ENCODE results near the gene IL36B.
A peak's percentile ranks its signal among the peaks of the same experiment; 100 is the strongest.

Gene IL36B

DNA sequence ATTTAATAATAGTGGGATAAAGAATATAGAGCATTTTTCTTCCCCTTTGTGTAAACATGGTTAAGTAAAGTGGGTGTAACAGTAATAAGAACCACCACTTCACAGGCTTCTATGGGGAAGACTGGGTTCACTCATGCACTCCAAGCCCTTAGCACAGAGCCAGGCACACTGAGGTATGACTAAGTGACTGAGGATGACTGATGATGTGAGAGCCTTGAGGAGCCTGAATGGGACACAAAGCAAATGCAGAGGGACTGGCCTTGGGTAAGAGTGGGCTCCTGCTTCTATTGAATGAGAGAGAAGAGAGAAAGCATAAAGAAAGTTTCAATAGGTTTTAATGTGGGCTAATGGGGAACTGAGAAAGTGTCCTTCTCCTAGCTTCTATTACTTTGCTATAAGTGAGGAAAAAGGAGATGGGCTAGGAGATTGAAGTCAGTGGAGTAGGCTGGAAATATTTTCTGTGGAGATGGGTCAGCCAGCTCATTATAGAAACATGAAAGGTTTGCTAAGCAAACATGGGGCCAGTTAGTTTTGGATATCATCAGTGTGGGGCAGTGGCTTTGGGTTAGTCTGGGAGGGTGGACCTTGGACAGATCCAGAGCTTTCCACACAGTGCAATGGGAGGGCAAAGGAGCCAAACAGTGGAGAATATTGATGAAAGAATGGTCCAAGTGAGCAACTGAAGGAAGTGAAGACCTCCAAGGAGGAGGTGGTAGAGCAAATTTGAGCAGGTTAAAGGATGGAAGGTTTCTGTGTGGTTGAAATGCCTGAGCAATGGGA is 35.7 kb upstream of the IL36B start:
- no peak for TF ChIP-seq ZFP3 (CRISPR knock-in tag; IDR thresholded peaks at IDR 0.05)
- TF ChIP-seq CSDC2 (CRISPR knock-in tag; IDR thresholded peaks at IDR 0.05): no peak
- TF ChIP-seq, protein P1, sequence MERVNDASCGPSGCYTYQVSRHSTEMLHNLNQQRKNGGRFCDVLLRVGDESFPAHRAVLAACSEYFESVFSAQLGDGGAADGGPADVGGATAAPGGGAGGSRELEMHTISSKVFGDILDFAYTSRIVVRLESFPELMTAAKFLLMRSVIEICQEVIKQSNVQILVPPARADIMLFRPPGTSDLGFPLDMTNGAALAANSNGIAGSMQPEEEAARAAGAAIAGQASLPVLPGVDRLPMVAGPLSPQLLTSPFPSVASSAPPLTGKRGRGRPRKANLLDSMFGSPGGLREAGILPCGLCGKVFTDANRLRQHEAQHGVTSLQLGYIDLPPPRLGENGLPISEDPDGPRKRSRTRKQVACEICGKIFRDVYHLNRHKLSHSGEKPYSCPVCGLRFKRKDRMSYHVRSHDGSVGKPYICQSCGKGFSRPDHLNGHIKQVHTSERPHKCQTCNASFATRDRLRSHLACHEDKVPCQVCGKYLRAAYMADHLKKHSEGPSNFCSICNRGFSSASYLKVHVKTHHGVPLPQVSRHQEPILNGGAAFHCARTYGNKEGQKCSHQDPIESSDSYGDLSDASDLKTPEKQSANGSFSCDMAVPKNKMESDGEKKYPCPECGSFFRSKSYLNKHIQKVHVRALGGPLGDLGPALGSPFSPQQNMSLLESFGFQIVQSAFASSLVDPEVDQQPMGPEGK (CRISPR knock-in tag; IDR thresholded peaks at IDR 0.05; ENCODE audit: borderline replicate concordance): no peak
- TF ChIP-seq, protein P2, sequence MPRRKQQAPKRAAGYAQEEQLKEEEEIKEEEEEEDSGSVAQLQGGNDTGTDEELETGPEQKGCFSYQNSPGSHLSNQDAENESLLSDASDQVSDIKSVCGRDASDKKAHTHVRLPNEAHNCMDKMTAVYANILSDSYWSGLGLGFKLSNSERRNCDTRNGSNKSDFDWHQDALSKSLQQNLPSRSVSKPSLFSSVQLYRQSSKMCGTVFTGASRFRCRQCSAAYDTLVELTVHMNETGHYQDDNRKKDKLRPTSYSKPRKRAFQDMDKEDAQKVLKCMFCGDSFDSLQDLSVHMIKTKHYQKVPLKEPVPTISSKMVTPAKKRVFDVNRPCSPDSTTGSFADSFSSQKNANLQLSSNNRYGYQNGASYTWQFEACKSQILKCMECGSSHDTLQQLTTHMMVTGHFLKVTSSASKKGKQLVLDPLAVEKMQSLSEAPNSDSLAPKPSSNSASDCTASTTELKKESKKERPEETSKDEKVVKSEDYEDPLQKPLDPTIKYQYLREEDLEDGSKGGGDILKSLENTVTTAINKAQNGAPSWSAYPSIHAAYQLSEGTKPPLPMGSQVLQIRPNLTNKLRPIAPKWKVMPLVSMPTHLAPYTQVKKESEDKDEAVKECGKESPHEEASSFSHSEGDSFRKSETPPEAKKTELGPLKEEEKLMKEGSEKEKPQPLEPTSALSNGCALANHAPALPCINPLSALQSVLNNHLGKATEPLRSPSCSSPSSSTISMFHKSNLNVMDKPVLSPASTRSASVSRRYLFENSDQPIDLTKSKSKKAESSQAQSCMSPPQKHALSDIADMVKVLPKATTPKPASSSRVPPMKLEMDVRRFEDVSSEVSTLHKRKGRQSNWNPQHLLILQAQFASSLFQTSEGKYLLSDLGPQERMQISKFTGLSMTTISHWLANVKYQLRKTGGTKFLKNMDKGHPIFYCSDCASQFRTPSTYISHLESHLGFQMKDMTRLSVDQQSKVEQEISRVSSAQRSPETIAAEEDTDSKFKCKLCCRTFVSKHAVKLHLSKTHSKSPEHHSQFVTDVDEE (CRISPR knock-in tag; IDR thresholded peaks at IDR 0.05): no peak
- no peak for TF ChIP-seq SNAI2 (CRISPR knock-in tag; IDR thresholded peaks at IDR 0.05)
- no peak for TF ChIP-seq TOX (CRISPR knock-in tag; IDR thresholded peaks at IDR 0.05; ENCODE audit: borderline replicate concordance)
- TF ChIP-seq RARB (CRISPR knock-in tag; IDR thresholded peaks at IDR 0.05): no peak
- ATAC-seq: no peak

DNA sequence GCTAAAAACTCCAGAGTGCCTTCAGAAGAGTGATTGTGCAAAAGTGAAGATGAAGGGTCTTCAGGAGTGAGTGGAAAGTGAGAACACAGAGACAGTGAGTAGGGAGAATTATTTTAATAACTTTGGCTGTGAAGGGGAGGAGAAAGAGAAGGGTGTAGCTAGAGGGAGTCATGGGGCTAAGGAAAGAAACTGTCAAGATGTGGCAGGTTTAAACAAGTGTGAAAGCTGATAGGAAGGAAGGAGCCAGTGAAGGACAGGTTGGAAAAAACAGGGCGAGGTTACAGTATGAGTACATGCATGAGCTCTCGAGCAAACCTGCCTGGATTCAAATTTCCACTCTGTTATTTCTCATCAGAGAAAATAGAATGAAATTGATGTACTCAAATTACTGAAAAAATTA is 32.9 kb upstream of the IL36B start:
- ATAC-seq: no peak
- TF ChIP-seq, protein P1 (CRISPR knock-in tag; IDR thresholded peaks at IDR 0.05; ENCODE audit: borderline replicate concordance): no peak
- TF ChIP-seq ZC3H10 (CRISPR knock-in tag; IDR thresholded peaks at IDR 0.05) (no peak), TOX (CRISPR knock-in tag; IDR thresholded peaks at IDR 0.05; ENCODE audit: borderline replicate concordance) (no peak), TCF4 (CRISPR knock-in tag; IDR thresholded peaks at IDR 0.05; ENCODE audit: borderline replicate concordance) (no peak), PPARA (CRISPR knock-in tag; IDR thresholded peaks at IDR 0.05; ENCODE audit: borderline replicate concordance) (no peak), ESRRG (CRISPR knock-in tag; IDR thresholded peaks at IDR 0.05) (no peak), ZNF565 (CRISPR knock-in tag; conservative IDR thresholded peaks at IDR 0.05; ENCODE audit: low read depth) (no peak)
- TF ChIP-seq, protein P2 (CRISPR knock-in tag; IDR thresholded peaks at IDR 0.05): no peak

DNA sequence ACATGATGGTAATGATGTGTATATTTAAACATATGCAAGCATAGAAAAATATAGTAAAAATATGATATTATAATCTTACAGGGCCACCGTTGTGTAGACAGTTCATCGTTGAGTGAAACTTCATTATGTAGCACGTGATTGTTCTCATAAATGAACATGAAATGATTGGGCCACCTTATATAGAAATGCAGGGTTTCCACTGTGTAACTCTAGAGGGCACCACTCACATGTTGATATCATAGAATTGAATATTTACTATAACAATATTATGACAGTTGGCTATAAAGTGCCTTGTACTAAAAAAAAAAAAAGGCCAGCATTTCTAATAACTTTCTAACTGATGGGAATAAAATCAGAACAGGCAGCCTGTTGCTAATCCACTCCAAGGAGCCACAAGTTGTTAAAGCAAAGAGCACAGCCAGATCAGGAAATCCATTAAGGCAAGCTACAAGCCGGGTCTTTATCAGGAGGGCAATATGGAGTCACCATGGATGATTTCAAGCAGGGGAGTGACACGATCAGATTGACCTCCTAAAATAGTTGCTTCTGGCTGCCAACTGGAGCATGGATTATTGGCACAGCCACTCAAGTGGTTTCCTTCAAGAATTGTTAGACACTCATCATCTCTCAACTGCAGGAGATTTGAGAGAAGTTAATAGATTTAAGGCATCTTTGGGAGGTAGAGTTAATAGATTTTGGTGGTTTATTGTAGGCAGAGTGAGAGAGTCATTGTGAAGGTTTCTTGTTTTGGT is 31.8 kb upstream of the IL36B start:
- no peak for TF ChIP-seq PPARA (CRISPR knock-in tag; IDR thresholded peaks at IDR 0.05; ENCODE audit: borderline replicate concordance)
- TF ChIP-seq, protein P3, sequence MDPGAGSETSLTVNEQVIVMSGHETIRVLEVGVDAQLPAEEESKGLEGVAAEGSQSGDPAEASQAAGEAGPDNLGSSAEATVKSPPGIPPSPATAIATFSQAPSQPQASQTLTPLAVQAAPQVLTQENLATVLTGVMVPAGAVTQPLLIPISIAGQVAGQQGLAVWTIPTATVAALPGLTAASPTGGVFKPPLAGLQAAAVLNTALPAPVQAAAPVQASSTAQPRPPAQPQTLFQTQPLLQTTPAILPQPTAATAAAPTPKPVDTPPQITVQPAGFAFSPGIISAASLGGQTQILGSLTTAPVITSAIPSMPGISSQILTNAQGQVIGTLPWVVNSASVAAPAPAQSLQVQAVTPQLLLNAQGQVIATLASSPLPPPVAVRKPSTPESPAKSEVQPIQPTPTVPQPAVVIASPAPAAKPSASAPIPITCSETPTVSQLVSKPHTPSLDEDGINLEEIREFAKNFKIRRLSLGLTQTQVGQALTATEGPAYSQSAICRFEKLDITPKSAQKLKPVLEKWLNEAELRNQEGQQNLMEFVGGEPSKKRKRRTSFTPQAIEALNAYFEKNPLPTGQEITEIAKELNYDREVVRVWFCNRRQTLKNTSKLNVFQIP (CRISPR knock-in tag; IDR thresholded peaks at IDR 0.05; ENCODE audit: borderline replicate concordance, low read depth): no peak
- TF ChIP-seq ZC3H10 (CRISPR knock-in tag; IDR thresholded peaks at IDR 0.05): no peak
- TF ChIP-seq, protein P4, sequence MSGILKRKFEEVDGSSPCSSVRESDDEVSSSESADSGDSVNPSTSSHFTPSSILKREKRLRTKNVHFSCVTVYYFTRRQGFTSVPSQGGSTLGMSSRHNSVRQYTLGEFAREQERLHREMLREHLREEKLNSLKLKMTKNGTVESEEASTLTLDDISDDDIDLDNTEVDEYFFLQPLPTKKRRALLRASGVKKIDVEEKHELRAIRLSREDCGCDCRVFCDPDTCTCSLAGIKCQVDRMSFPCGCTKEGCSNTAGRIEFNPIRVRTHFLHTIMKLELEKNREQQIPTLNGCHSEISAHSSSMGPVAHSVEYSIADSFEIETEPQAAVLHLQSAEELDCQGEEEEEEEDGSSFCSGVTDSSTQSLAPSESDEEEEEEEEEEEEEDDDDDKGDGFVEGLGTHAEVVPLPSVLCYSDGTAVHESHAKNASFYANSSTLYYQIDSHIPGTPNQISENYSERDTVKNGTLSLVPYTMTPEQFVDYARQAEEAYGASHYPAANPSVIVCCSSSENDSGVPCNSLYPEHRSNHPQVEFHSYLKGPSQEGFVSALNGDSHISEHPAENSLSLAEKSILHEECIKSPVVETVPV (CRISPR knock-in tag; IDR thresholded peaks at IDR 0.05): no peak
- no peak for TF ChIP-seq ZFP30 (CRISPR knock-in tag; IDR thresholded peaks at IDR 0.05)
- TF ChIP-seq ARNTL (CRISPR knock-in tag; IDR thresholded peaks at IDR 0.05; ENCODE audit: borderline replicate concordance, low read depth): no peak
- no peak for TF ChIP-seq TCF4 (CRISPR knock-in tag; IDR thresholded peaks at IDR 0.05; ENCODE audit: borderline replicate concordance)
- TF ChIP-seq ZNF70 (CRISPR knock-in tag; IDR thresholded peaks at IDR 0.05): no peak
- 0 out of 3 replicates have a peak, but pooled peaks have one; percentile 48 for ATAC-seq
